Keratinocyte (primary cell): ENCODE data around the gene CHAF1A. TPM values are rescaled to one million over a fixed set of nuclear protein-coding genes. Genes with fewer than 3 reads are reported as not detected.

Experiments
- DNase-seq: peaks from one replicate; pipeline ENCODE4 v3.0.0-alpha.2; 2011; ENCODE audit warnings: low read depth, missing footprints, low spot score
- FAIRE-seq: peaks from 2 replicates; lab custom pipeline; 2011; peaks lifted over from hg19 to GRCh38; lab: Jason Lieb, UNC
- H2AFZ ChIP-seq: 2 replicates; pipeline ENCODE4 v1.6.0; 2012; ENCODE audit warnings: low read length, control low read depth, inconsistent platforms; ENCODE audit not compliant: control insufficient read depth
- H3K27ac ChIP-seq: 2 replicates; pipeline ENCODE4 v1.5.1; 2011; ENCODE audit warnings: low read length; ENCODE audit not compliant: control insufficient read depth, insufficient read depth
- H3K27me3 ChIP-seq: 3 replicates; pipeline ENCODE4 v1.6.0; 2011; ENCODE audit warnings: low read length; ENCODE audit not compliant: control insufficient read depth, insufficient read depth; ENCODE audit errors: extremely low read depth
- H3K36me3 ChIP-seq, 2 experiments: 2 replicates in 1 of 2; 3 replicates in 1 of 2; pipeline ENCODE4 v1.5.1; 2011; ENCODE audit warnings: low read length in 2 of 2, mild to moderate bottlenecking in 1 of 2; ENCODE audit not compliant: control insufficient read depth in 2 of 2, insufficient read depth in 2 of 2; ENCODE audit errors: extremely low read depth in 1 of 2
- H3K4me1 ChIP-seq: 3 replicates; pipeline ENCODE4 v1.5.1; 2011; ENCODE audit warnings: low read length; ENCODE audit not compliant: control insufficient read depth, insufficient read depth; ENCODE audit errors: extremely low read depth
- H3K4me2 ChIP-seq: 3 replicates; pipeline ENCODE4 v1.6.0; 2011; ENCODE audit warnings: low read depth, low read length; ENCODE audit not compliant: control insufficient read depth, insufficient read depth; ENCODE audit errors: extremely low read depth
- H3K4me3 ChIP-seq, 3 experiments: fragments of 200-600 bp in 1 of 3; sonication (generic) in 1 of 3; 2 replicates in 2 of 3; 3 replicates in 1 of 3; pipeline ENCODE4 v1.5.1; 2011 to 2016; ENCODE audit warnings: low read length in 3 of 3, mild to moderate bottlenecking in 3 of 3, control low read depth in 2 of 3, inconsistent platforms in 1 of 3, low read depth in 1 of 3, mixed read lengths in 1 of 3, mixed run types in 1 of 3, moderate library complexity in 1 of 3; ENCODE audit not compliant: control insufficient read depth in 2 of 3, insufficient read depth in 2 of 3; ENCODE audit errors: extremely low read depth in 1 of 3
- H3K79me2 ChIP-seq: 2 replicates; pipeline ENCODE4 v1.6.0; 2012; ENCODE audit warnings: low read length; ENCODE audit not compliant: control insufficient read depth, insufficient read depth
- H3K9ac ChIP-seq: 3 replicates; pipeline ENCODE4 v1.6.0; 2011; ENCODE audit warnings: low read length; ENCODE audit not compliant: control insufficient read depth, insufficient read depth; ENCODE audit errors: extremely low read depth
- H3K9me1 ChIP-seq: 3 replicates; pipeline ENCODE4 v1.6.0; 2011; ENCODE audit warnings: low read length; ENCODE audit not compliant: control insufficient read depth, insufficient read depth; ENCODE audit errors: extremely low read depth
- H3K9me3 ChIP-seq: 2 replicates; pipeline ENCODE4 v1.5.1; 2012; ENCODE audit warnings: low read depth, low read length; ENCODE audit not compliant: control insufficient read depth
- H4K20me1 ChIP-seq: 3 replicates; pipeline ENCODE4 v1.6.0; 2011; ENCODE audit warnings: low read length; ENCODE audit not compliant: control insufficient read depth, insufficient read depth; ENCODE audit errors: extremely low read depth
- EZH2 ChIP-seq: IDR thresholded peaks from one replicate; pipeline ENCODE4 v1.6.1; 2012; ENCODE audit warnings: inconsistent platforms, mild to moderate bottlenecking, low read length, moderate library complexity
- dilution Hi-C: fragments of 300-500 bp; cut with MboI; formaldehyde crosslinking; loops from one replicate; pipeline ENCODE4 v1.7.0; 2020; ENCODE audit warnings: low sequenced_read_pairs; ENCODE audit not compliant: extremely low pct_ligation_motif_present
- polyA plus RNA-seq, 5 experiments: library from polyadenylated mRNA; depleted of rRNA in 3 of 5; stranded (reverse) in 3 of 5; stranded (forward) in 1 of 5; unstranded in 1 of 5; fragments of >200 nt; gene quantifications; 1 replicate in 1 of 5; 2 replicates in 3 of 5; 3 replicates in 1 of 5; pipeline versions ENCODE4 v1.2.1 to v1.2.3, GENCODE V29; 2011 to 2012; ENCODE audit warnings: missing spikeins in 2 of 5, low read depth in 1 of 5, low replicate concordance in 1 of 5
- TF ChIP-seq, protein P1 (sequence below), 3 experiments: IDR thresholded peaks in 1 of 3; conservative IDR thresholded peaks in 1 of 3; optimal IDR thresholded peaks in 1 of 3; 2 replicates in 2 of 3; 3 replicates in 1 of 3; pipeline versions ENCODE3 to v1.5.1; 2011; ENCODE audit warnings: low read length in 3 of 3, mild to moderate bottlenecking in 3 of 3, moderate library complexity in 2 of 3, control low read depth in 1 of 3, inconsistent platforms in 1 of 3; ENCODE audit not compliant: insufficient read depth in 2 of 3; ENCODE audit errors: extremely low read depth in 1 of 3

Gene CHAF1A
- polyA plus RNA-seq, 1 donor (not counting 4 experiments of a cell fraction or from before 2014, with no cell fraction given), result 10.6 TPM

GRCh38 chr19:4472174-4472974 is 69.9 kb downstream of the CHAF1A start, which contains the start of gene HDGFL2:
Gene HDGFL2 (plus strand): TSS chr19:4472297. CDS start chr19:4472351, 54 bp downstream.
- Histone ChIP-seq H3K27ac (peak within 1 kb of the TSS; percentile 83), H3K9me3 (no peaks in the 10 kb centered on the region), H2AFZ (peak within 1 kb of the TSS; percentile 76), H3K27me3 (no peaks in the 10 kb centered on the region), H3K9ac (peak within 1 kb of the TSS; percentile 81), H4K20me1 (no peaks in the 10 kb centered on the region), H3K4me2 (peak within 1 kb of the TSS; percentile 94), H3K4me1 (peaks cover 7% of the 10 kb centered on the region), H3K36me3 (peaks cover 2 to 15% of the 10 kb centered on the region in 2 experiments), H3K9me1 (no peaks in the 10 kb centered on the region), H3K79me2 (peaks cover 27% of the 10 kb centered on the region), H3K4me3 (peak within 1 kb of the TSS; percentile 81 to 97 (median 88))
- DNase-seq, result no peak
- dilution Hi-C loops, result no loop called here
- FAIRE-seq, result no peak
- TF ChIP-seq, protein P1, sequence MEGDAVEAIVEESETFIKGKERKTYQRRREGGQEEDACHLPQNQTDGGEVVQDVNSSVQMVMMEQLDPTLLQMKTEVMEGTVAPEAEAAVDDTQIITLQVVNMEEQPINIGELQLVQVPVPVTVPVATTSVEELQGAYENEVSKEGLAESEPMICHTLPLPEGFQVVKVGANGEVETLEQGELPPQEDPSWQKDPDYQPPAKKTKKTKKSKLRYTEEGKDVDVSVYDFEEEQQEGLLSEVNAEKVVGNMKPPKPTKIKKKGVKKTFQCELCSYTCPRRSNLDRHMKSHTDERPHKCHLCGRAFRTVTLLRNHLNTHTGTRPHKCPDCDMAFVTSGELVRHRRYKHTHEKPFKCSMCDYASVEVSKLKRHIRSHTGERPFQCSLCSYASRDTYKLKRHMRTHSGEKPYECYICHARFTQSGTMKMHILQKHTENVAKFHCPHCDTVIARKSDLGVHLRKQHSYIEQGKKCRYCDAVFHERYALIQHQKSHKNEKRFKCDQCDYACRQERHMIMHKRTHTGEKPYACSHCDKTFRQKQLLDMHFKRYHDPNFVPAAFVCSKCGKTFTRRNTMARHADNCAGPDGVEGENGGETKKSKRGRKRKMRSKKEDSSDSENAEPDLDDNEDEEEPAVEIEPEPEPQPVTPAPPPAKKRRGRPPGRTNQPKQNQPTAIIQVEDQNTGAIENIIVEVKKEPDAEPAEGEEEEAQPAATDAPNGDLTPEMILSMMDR (optimal IDR thresholded peaks at IDR 0.05 in 1 of 3, IDR thresholded peaks at IDR 0.05 in 1 of 3, conservative IDR thresholded peaks at IDR 0.05 in 1 of 3; ENCODE audit: extremely low read depth in 1 of 3, insufficient read depth in 2 of 3, low read length in 3 of 3), result no peak
- no peak for TF ChIP-seq EZH2

- peak overlapping the region; percentile 36 for H3K27ac ChIP-seq
- no peak overlapping the region for H2AFZ ChIP-seq
- no peaks in the 10 kb centered on the region for H4K20me1 ChIP-seq
- TF ChIP-seq, protein P1 (optimal IDR thresholded peaks at IDR 0.05 in 1 of 3, IDR thresholded peaks at IDR 0.05 in 1 of 3, conservative IDR thresholded peaks at IDR 0.05 in 1 of 3; ENCODE audit: extremely low read depth in 1 of 3, insufficient read depth in 2 of 3, low read length in 3 of 3), result no peak
- no peak for TF ChIP-seq EZH2
- H3K79me2 ChIP-seq, result peaks cover 27% of the 10 kb centered on the region
- H3K4me1 ChIP-seq, result peaks cover 8% of the 10 kb centered on the region
- H3K9me3 ChIP-seq, result no peaks in the 10 kb centered on the region
- peaks cover 2 to 15% of the 10 kb centered on the region in 2 experiments for H3K36me3 ChIP-seq
- no peaks in the 10 kb centered on the region for H3K27me3 ChIP-seq
- no peaks in the 10 kb centered on the region for H3K9me1 ChIP-seq
- FAIRE-seq, result no peak
- DNase-seq, result no peak
- H3K9ac ChIP-seq, result peak overlapping the region; percentile 81
- dilution Hi-C loops, result no loop called here
- peak overlapping the region; percentile 76 to 97 (median 88) for H3K4me3 ChIP-seq
- peak overlapping the region; percentile 87 for H3K4me2 ChIP-seq
Observed at GRCh38 chr19:4473011-4473762, 70.7 kb downstream of the CHAF1A start.
